ENCODE data around the gene ATF2. TPM values are rescaled to one million over a fixed set of nuclear protein-coding genes. Genes with fewer than 3 reads are reported as not detected.

The ATF2 gene
- total and polyA plus RNA-seq, 2 of the 4 experiments (the other 2 are of a cell fraction), result 23.2 to 60.0 TPM

DNA sequence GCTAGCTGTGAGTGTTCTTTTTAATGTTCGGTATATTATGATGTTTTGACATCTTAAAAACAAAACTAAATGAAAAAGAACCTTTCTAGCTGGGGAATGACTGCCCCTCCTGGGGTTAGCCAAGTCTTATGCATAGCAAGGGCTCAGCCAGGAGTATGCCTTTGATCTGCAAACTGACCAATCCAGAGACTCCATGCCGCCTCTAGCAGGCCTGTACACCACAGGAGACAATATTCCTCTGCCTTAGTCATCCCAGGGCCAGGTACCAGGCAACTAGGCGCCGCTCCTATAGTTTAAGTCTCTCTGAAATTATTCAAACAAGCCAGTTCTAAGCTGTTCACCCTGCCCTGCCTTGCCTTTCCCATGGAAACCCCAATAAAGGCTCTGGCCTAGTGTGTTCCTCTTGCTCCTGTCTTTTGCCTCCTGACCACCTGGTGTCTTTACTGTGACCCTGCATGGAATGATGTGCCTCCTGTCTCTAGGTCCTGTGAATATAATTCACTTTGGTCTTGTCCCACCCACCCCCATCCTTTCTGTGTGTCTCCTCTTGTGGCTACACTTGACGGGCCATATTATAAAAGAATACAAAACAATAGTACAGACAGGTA lies 110.8 kb downstream of the ATF2 start:
- Histone ChIP-seq H2AK9ac (replicated peaks; ENCODE audit: low read depth, low read length, poor library complexity) (no peak overlapping the region), H3K79me1 (ENCODE audit: low read depth in 1 of 2, low read length in 2 of 2) (no peaks in the 10 kb centered on the region), H4K20me1 (ENCODE audit: insufficient read depth, low read length) (no peaks in the 10 kb centered on the region), H3K9me1 (ENCODE audit: insufficient read depth, low read length) (no peaks in the 10 kb centered on the region), H2AK5ac (ENCODE audit: low read depth, low read length) (no peak overlapping the region), H3K56ac (ENCODE audit: extremely low read depth, insufficient read depth, low read length) (no peak overlapping the region), H3K9ac (ENCODE audit: low read depth, low read length) (no peak overlapping the region), H3K4ac (ENCODE audit: low read depth, low read length) (no peak overlapping the region), H3K4me3 (ENCODE audit: insufficient read depth, low read depth, low read length) (no peak overlapping the region), H2BK120ac (ENCODE audit: low read depth, low read length) (no peak overlapping the region), H2BK5ac (ENCODE audit: low read depth, low read length, poor library complexity, severe bottlenecking) (no peak overlapping the region), H3K27ac (ENCODE audit: insufficient read depth, low read length) (no peak overlapping the region), H3K36me3 (ENCODE audit: control insufficient read depth, insufficient read depth, low read length) (no peaks in the 10 kb centered on the region), H3K27me3 (ENCODE audit: control insufficient read depth, insufficient read depth, low read length) (no peaks in the 10 kb centered on the region), H3K4me1 (ENCODE audit: control insufficient read depth, insufficient read depth, low read length) (no peaks in the 10 kb centered on the region), H3K9me3 (ENCODE audit: control insufficient read depth, insufficient read depth, low read length) (no peaks in the 10 kb centered on the region), H3K18ac (ENCODE audit: low read depth, low read length) (no peak overlapping the region), H2BK20ac (ENCODE audit: low read depth, low read length) (no peak overlapping the region), H4K8ac (ENCODE audit: low read depth in 2 of 2, low read length in 2 of 2) (no peak overlapping the region), H4K5ac (ENCODE audit: low read depth, low read length) (no peak overlapping the region), H2AFZ (replicated peaks; ENCODE audit: low read length, poor library complexity) (no peak overlapping the region), H3K14ac (replicated peaks; ENCODE audit: low read depth, low read length) (no peak overlapping the region), H4K91ac (ENCODE audit: insufficient read depth, low read depth, low read length) (no peak overlapping the region), H3K4me2 (ENCODE audit: low read depth, low read length) (no peak overlapping the region), H3K23ac (ENCODE audit: low read depth, low read length) (no peak overlapping the region), H2BK15ac (ENCODE audit: low read depth, low read length) (no peak overlapping the region)
- DNase-seq (no peak), ATAC-seq (ENCODE audit: low read depth) (no peak)
- ChIA-PET CTCF (no interaction called here), POLR2A (ENCODE audit: unreplicated experiment) (no interaction called here)
- intact Hi-C loops (cut with micrococcal nuclease), result no loop called here
- dilution Hi-C loops (cut with HindIII; ENCODE audit: low sequenced_read_pairs, unreplicated experiment), result no loop called here
- in situ Hi-C loops (cut with MboI; ENCODE audit: low sequenced_read_pairs), result no loop called here
- BruUV-seq (replicated peaks), result no TSS peak
- no peak for TF ChIP-seq BHLHE40 (IDR thresholded peaks at IDR 0.05; ENCODE audit: low read depth, low read length)
- no peak for TF ChIP-seq RAD21 (IDR thresholded peaks at IDR 0.05; ENCODE audit: low read length)
- no peak for TF ChIP-seq CHD1 (IDR thresholded peaks at IDR 0.05; ENCODE audit: low read depth, low read length)
- no peak for TF ChIP-seq SMC3 (IDR thresholded peaks at IDR 0.05; ENCODE audit: low read depth, low read length)
- no CpG with 5 or more reads among the region's 5 CpGs for WGBS, 2 experiments (ENCODE audit: extremely low coverage in 2 of 2, insufficient read length in 1 of 2)

Data from IMR-90 (cell line).